Ovary (tissue), 9 donors: ENCODE data around the gene ZNF503. TPM values are rescaled to one million over a fixed set of nuclear protein-coding genes. Genes with fewer than 3 reads are reported as not detected.

Source experiments
- DNase-seq, 5 donors: peaks; one replicate each; pipeline ENCODE4 v3.0.0-alpha.2; 2019 to 2020
- H3K27ac ChIP-seq, 2 donors: fragments of 200-600 bp; one replicate each; pipeline versions ENCODE4 v1.5.1 to v1.8.0; 2019 to 2022
- H3K27me3 ChIP-seq: fragments of 200-600 bp; one replicate; pipeline ENCODE4 v1.8.0; 2022
- H3K36me3 ChIP-seq: fragments of 200-600 bp; sonication (generic); one replicate; pipeline ENCODE4 v1.5.1; 2019
- H3K4me1 ChIP-seq: one replicate; pipeline ENCODE4 v1.8.1; 2013; ENCODE audit warnings: mild to moderate bottlenecking, moderate library complexity; ENCODE audit not compliant: insufficient read depth
- H3K4me3 ChIP-seq: fragments of 200-600 bp; sonication (generic); one replicate; pipeline ENCODE4 v1.5.1; 2017
- H3K9me3 ChIP-seq, 2 donors: fragments of 200-600 bp in 1 of 2; sonication (generic) in 1 of 2; one replicate each; pipeline versions ENCODE4 v1.5.1 to v1.8.1; 2013 to 2019; ENCODE audit warnings: mild to moderate bottlenecking in 1 of 2, moderate library complexity in 1 of 2
- EP300 ChIP-seq: sonication (generic); formaldehyde crosslinking; IDR thresholded peaks from one replicate; pipeline ENCODE4 v1.6.1; 2017; ENCODE audit warnings: antibody characterized with exemption
- POLR2A ChIP-seq: fragments of 450-650 bp; IDR thresholded peaks from one replicate; pipeline ENCODE4 v1.6.1; 2017; ENCODE audit warnings: antibody characterized with exemption, mild to moderate bottlenecking, moderate library complexity
- WGBS, 3 donors: extraction: QIAGEN DNeasy Blood & Tissue Kit in 1 of 3; methylation state at CpG; one replicate each; pipeline versions ENCODE4 v1.1.5 to v1.1.7; 2013 to 2017; 5-methylcytosine and 5-hydroxymethylcytosine counted together
- intact Hi-C, 4 donors: fragments of 100-400 bp; cut with DNase I; formaldehyde crosslinking; loops; one replicate each; pipeline versions ENCODE4 v1.11.0 to v1.15.1; 2022 to 2023
- polyA plus RNA-seq, 2 donors: library from polyadenylated mRNA; stranded (reverse); fragments of 200-250 nt in 1 of 2; fragments of 350-450 nt in 1 of 2; fragmentation: Illumina TruSeq in 1 of 2; extraction: RNeasy Lipid Tissue Mini Kit (QIAGEN cat#74804) in 1 of 2; gene quantifications; one replicate each; pipeline ENCODE4 v1.2.3, GENCODE V29; 2013 to 2014
- total RNA-seq, 7 donors: library from RNA; depleted of rRNA in 2 of 7; stranded (reverse); fragments of >200 nt in 2 of 7; fragmentation: NEBNext Ultra II Directional in 3 of 7; extraction: Animal tissue kit (Norgen Biotek cat#: 25700) in 3 of 7; gene quantifications; one replicate each; pipeline versions ENCODE4 v1.1.0 to v1.2.4, GENCODE V29; 2016 to 2023
- TF ChIP-seq, protein P1 (sequence below), 3 donors: fragments of 450-650 bp in 2 of 3; fragments of 200-600 bp in 1 of 3; IDR thresholded peaks; one replicate each; pipeline versions ENCODE4 v1.5.1 to v1.8.0; 2016 to 2022; ENCODE audit warnings: antibody characterized with exemption in 3 of 3, mild to moderate bottlenecking in 1 of 3
- donor health status: DM: no; HTN: no; CAD: no; lungs with moderate emphysema.
- donor health status: DM: no; HTN: no; CAD: no.
- donor health status: Bipolar disorder and iron deficiency.
- donor health status: DM: yes; HTN: yes; CAD: no.
- donor health status: DM: no; HTN: no; CAD: no.
- donor health status: DM: yes; HTN: yes; CAD: no.

The ZNF503 gene
- total and polyA plus RNA-seq, 9 donors = 21.1 to 221 (median 82.2) TPM

DNA sequence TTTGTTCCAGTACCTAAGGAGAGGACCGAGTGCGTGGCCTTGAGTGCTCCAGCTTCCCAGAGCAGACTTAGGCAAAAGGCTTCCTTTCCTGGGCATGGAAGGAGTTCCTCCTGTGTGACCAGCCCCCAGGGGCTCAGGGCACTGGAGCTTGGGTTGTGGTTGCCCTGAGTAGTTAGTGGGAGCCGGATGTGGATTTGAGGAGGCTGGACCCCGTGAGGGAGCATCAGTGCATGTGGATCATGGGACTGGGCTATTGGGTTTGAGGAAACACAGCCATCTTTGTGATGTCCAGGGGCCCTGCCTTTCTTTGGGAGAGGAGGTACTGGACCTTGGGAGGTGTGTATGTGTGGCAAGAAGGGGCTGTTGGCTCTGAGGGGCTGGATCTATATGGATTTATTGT lies 38.2 kb upstream of the ZNF503 start:
- intact Hi-C loops = no loop called here
- WGBS, 3 donors = 74 to 82% (median 82%) methylated on average over 4 of the region's 4 CpGs
- DNase-seq = no peak
- H3K9me3 ChIP-seq = peaks cover 0 to 4% of the 10 kb centered on the region in 2 donors
- no peak overlapping the region for H3K4me3 ChIP-seq
- H3K27ac ChIP-seq = no peak overlapping the region
- TF ChIP-seq POLR2A = no peak
- TF ChIP-seq EP300 = no peak
- TF ChIP-seq, protein P1, sequence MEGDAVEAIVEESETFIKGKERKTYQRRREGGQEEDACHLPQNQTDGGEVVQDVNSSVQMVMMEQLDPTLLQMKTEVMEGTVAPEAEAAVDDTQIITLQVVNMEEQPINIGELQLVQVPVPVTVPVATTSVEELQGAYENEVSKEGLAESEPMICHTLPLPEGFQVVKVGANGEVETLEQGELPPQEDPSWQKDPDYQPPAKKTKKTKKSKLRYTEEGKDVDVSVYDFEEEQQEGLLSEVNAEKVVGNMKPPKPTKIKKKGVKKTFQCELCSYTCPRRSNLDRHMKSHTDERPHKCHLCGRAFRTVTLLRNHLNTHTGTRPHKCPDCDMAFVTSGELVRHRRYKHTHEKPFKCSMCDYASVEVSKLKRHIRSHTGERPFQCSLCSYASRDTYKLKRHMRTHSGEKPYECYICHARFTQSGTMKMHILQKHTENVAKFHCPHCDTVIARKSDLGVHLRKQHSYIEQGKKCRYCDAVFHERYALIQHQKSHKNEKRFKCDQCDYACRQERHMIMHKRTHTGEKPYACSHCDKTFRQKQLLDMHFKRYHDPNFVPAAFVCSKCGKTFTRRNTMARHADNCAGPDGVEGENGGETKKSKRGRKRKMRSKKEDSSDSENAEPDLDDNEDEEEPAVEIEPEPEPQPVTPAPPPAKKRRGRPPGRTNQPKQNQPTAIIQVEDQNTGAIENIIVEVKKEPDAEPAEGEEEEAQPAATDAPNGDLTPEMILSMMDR (IDR thresholded peaks at IDR 0.05) = no peak
- H3K4me1 ChIP-seq = no peaks in the 10 kb centered on the region
- no peaks in the 10 kb centered on the region for H3K27me3 ChIP-seq
- H3K36me3 ChIP-seq = no peaks in the 10 kb centered on the region

DNA sequence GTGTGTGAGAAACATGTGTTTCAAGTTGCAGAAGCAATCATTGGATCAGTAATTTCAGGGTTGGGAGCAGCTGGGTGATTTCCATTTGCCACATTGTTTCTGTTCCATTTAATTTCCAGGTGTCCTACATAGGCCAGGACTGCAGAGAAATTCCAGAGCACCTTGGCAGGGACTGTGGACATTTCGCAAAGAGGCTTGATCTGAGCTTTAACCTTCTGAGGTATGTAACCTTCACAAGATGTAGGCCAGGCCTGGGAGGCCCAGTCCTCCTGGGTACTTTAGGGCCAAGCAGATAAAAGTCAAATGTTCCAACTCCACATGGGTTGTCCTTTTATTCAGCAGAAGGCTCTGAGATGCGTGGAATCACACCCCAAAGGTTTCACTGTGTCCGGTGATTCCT lies 36.7 kb upstream of the ZNF503 start:
- intact Hi-C loops = no loop called here
- Histone ChIP-seq H3K9me3 (no peaks in the 10 kb centered on the region), H3K4me1 (no peaks in the 10 kb centered on the region), H3K4me3 (no peak overlapping the region), H3K27me3 (no peaks in the 10 kb centered on the region), H3K36me3 (no peaks in the 10 kb centered on the region), H3K27ac (no peak overlapping the region)
- 85 to 92% (median 86%) methylated on average over 3 of the region's 3 CpGs for WGBS, 3 donors
- no peak for DNase-seq
- no peak for TF ChIP-seq EP300
- no peak for TF ChIP-seq POLR2A
- TF ChIP-seq, protein P1 (IDR thresholded peaks at IDR 0.05) = no peak

DNA sequence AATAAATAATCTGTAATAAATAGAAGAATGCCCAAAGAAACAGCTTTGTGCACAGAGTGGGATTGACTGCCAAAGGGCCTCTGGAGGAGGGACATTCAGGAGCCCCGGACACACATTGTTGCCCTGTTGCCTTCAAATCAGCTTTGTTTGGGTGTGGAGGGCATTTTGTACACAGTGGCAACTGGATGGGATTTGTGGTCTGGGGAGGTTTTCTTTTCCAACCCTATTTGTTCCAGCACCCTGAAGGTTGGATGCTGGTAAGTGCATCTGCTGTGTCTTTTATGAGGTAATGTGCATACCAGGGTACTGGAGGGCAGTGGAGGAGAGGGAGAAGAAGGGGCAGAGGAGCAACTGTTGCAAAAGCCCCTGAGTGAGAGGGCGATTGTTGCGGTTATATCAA lies 36.1 kb upstream of the ZNF503 start:
- TF ChIP-seq EP300 (no peak), POLR2A (no peak)
- TF ChIP-seq, protein P1 (IDR thresholded peaks at IDR 0.05) = no peak
- Histone ChIP-seq H3K9me3 (no peaks in the 10 kb centered on the region), H3K4me1 (no peaks in the 10 kb centered on the region), H3K36me3 (no peaks in the 10 kb centered on the region), H3K27ac (no peak overlapping the region), H3K4me3 (no peak overlapping the region), H3K27me3 (no peaks in the 10 kb centered on the region)
- DNase-seq = no peak
- intact Hi-C loops = no loop called here
- 92 to 98% (median 96%) methylated on average over 3 of the region's 3 CpGs for WGBS, 3 donors

DNA sequence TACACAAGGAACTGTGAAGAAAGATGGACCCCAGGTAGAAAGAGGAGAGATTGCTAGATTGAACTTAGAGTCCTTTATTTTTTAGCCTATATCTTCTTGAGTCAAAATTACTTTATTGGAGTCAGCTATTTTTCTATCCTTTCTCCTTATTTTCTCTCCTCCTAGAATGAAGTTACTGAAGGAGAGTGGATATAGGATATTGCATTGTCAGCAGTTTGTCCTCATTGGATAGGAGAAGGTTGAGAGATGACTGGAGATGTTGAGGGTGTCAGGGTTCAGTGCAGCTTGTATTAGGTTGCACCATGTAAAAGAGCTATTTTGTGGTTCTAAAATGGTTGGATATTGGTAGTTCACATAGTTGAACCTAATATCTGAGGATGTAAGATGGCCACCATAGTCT lies 35.3 kb upstream of the ZNF503 start:
- H3K27ac ChIP-seq = no peak overlapping the region
- H3K9me3 ChIP-seq = no peaks in the 10 kb centered on the region
- H3K27me3 ChIP-seq = no peaks in the 10 kb centered on the region
- H3K36me3 ChIP-seq = no peaks in the 10 kb centered on the region
- H3K4me3 ChIP-seq = no peak overlapping the region
- peaks cover 3% of the 10 kb centered on the region for H3K4me1 ChIP-seq
- no peak for DNase-seq
- TF ChIP-seq POLR2A (no peak), EP300 (no peak)
- TF ChIP-seq, protein P1 (IDR thresholded peaks at IDR 0.05) = no peak
- intact Hi-C loops = no loop called here

DNA sequence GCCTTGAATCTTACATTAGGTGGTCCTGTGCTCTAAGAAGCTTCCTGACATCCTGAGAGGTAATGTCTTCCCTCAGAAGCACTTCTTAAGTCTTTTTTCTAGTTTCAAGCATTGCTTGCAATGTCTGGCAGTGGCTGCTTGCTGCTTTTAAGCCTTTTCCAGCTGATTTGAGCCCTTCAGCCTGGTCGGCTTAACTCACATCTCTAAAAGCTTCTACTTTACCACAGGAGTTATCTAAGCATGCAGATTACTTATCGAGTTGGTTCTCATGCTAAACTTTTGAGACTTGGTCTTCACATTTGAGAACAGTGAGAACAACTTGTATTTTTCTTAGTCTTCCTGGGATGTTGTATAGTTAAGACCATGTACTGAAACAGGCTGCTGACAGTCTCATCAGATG lies 33.7 kb upstream of the ZNF503 start:
- 65 to 70% (median 70%) methylated on average over 2 of the region's 2 CpGs for WGBS, 3 donors
- H3K9me3 ChIP-seq = no peaks in the 10 kb centered on the region
- peaks cover 12% of the 10 kb centered on the region for H3K4me1 ChIP-seq
- no peak overlapping the region for H3K4me3 ChIP-seq
- TF ChIP-seq POLR2A = no peak
- no peak for TF ChIP-seq EP300
- TF ChIP-seq, protein P1 (IDR thresholded peaks at IDR 0.05) = no peak
- DNase-seq = no peak
- H3K36me3 ChIP-seq = no peaks in the 10 kb centered on the region
- H3K27ac ChIP-seq = no peak overlapping the region
- intact Hi-C loops = no loop called here
- no peaks in the 10 kb centered on the region for H3K27me3 ChIP-seq
